GM19455 (cell line): ENCODE results near the gene EPHA8.

Experiments used
- ATAC-seq: cut with Tn5 transposase; IDR thresholded peaks from one replicate; pipeline ENCODE4 v1.9.1; 2021; ENCODE audit not compliant: unreplicated experiment

EPHA8 gene

DNA sequence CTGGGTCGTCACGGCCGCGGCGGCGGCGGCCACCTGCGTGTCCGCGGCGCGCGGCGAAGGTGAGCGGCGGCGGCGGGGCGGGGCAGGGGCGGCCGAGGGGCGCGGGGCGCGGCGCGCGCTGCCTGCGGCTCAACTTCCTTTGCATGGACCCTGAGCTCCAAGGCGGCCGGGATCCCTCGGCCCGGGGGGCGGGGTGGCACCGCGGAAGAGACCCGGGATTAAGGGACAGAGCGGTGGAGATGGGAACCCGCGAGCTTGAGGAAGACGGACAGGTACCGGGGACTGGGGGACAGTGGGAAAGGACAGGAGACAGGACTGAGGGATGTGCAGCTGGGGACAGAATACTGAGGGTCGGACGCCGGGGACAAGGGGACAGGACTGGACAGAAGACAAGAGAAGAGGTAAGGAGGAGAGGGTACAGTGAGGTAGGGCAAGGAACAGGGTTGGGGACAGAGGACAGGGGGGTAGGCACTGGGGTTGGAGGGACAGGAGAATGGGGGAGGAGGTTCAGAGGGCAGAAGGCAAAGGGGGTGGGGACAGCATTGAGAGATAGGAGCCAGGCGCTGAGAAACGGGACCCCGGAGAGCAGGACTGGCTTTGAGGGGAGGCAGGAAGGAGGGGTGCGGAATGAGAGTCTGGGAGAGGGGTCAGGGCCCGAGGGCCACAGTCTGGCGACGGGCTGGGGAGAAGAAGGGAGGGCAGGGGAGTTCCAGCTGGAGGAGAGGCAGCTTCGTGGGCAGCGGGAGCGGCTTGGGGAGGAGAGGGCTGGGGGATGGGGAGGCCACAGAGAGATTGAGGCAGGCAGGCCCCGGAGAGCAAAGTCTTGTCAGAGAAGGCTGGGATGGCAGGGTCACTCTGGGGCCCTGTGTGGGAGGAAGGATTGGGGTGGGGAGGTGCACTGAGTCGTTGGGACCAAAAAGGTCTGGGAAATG is 648 bp downstream of the EPHA8 start:
- no peak for ATAC-seq

DNA sequence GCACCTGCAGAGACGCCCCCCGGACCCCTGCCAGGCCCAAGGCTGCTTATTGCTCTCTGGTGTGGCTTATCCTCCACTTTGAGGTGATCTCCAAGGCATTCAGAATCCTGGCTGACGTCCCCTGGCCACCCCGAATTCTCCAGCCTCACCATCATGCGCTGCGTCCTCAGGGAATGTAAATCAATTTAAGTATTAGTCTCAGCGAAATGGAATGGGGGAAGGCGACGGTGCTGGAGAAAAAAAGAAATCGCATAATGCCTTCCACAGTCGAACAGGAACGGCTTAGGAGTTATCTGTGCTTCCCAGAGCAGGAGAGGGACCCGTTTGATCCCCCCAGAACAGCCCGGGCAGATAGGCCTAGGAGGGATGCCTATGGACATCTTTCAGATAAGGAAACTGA is 2.9 kb downstream of the EPHA8 start:
- no peak for ATAC-seq

- ATAC-seq: no peak
Measured at GRCh38 chr1:22567197-22567596, 3.9 kb downstream of the EPHA8 start.

DNA sequence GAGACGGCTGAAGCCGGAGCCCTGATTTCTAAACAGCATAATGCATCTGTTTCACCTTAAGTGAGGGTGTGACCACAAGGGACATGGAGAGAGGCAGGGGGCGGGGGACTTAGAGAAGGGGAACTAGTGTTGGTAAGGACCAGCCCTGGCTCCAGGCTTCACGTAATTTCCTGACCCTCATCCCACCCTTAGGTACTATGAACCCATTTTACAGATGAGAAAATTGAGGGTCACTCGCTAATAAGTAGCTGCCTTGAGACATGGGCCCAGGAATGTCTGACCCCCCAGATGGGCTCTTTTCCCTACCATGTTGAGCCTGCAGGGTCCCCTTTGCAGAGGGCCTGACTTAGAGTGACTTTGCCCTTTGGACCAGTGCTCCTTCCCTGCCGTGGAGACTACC is 4.7 kb downstream of the EPHA8 start:
- no peak for ATAC-seq

DNA sequence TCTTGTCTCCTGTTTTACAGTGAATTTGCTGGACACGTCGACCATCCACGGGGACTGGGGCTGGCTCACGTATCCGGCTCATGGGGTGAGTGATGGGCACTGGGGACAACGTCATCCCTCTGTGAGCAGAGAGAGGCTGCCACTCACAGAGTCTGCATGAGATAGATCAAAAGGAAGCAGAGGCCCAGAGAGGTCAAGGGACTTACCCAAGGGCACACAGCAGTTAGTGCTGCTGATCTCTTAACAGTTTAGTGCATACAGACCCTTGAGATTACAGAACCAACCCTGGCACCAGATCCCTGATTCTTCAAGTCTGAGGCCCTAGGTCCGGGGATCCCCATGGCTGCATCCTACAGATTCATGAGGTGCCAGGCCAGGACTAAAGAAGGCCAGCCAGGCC is 6.0 kb downstream of the EPHA8 start:
- ATAC-seq: no peak

- no peak for ATAC-seq
Measured at GRCh38 chr1:22570140-22570909, 7.0 kb downstream of the EPHA8 start.

GRCh38 chr1:22572818-22573217 is 9.5 kb downstream of the EPHA8 start:
- no peak for ATAC-seq

- no peak for ATAC-seq
Measured at GRCh38 chr1:22573237-22573636, 9.9 kb downstream of the EPHA8 start.

DNA sequence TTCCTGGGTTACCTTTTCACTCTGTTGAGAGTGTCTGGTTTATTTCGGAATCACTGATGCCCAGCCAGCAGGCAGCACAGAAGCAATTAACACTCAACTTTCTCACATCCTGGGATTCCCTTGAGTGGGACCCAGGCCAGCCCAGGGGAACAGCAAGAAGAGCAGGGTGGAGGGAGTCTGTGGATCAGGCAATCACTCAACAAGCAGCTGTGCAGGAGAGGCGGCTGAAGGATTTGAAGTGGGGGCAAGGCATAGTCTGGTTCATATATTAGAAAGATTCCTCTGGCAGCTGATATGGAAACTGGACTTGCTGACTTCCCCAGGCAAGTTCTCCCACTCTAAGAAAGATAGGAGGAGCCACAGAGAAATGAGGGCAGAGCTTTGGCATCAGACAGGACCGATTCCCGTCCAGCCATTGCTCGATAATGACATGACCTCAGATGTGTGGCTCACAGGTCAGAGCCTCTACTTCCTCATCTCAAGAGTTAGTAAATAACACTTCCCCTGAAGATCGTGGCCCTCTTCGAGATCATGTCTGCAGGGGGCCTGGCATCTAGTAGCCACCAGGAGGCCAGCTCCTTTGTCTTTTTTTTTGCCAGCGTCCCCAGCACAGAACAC is 12.4 kb downstream of the EPHA8 start:
- no peak for ATAC-seq

DNA sequence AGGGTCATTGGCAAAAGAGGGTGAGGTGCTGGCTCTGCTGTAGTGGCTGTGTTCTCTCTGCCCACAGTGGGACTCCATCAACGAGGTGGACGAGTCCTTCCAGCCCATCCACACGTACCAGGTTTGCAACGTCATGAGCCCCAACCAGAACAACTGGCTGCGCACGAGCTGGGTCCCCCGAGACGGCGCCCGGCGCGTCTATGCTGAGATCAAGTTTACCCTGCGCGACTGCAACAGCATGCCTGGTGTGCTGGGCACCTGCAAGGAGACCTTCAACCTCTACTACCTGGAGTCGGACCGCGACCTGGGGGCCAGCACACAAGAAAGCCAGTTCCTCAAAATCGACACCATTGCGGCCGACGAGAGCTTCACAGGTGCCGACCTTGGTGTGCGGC is 12.9 kb downstream of the EPHA8 start:
- ATAC-seq: no peak

GRCh38 chr1:22576617-22577016 is 13.3 kb downstream of the EPHA8 start:
- ATAC-seq: no peak

DNA sequence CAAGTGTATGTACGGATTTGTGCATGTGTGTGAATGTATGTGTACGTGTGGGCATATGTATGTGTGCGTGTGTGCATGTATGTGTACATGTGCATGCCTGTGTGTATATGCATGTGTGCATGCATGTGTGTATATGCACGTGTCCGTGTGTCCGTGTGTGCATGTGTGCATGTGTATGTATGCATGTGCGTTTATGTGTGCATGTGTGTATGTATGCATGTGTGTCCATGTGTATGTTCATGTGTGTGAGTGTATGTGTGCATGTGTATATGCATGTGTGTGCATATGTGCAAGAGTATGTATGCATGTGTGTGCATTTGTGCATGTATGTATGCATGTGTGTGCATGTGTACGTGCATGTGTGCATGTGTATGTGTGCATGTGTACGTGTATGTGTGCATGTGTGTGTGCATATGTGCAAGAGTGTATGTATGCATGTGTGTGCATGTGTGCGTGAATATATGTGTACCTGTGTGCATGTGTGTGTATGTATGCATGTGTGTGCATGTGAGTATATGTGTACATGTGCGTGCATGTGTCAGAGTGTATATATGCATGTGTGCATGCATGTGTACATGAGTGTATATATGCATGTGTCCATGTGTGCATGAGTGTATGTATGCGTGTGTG is 15.6 kb downstream of the EPHA8 start:
- no peak for ATAC-seq

GRCh38 chr1:22579541-22580155 is 16.4 kb downstream of the EPHA8 start:
- no peak for ATAC-seq

- no peak for ATAC-seq
Measured at GRCh38 chr1:22582661-22583635, 19.7 kb downstream of the EPHA8 start.

- ATAC-seq: no peak
Measured at GRCh38 chr1:22584001-22584562, 20.8 kb downstream of the EPHA8 start.

- no peak for ATAC-seq
Measured at GRCh38 chr1:22584970-22585369, 21.7 kb downstream of the EPHA8 start.

DNA sequence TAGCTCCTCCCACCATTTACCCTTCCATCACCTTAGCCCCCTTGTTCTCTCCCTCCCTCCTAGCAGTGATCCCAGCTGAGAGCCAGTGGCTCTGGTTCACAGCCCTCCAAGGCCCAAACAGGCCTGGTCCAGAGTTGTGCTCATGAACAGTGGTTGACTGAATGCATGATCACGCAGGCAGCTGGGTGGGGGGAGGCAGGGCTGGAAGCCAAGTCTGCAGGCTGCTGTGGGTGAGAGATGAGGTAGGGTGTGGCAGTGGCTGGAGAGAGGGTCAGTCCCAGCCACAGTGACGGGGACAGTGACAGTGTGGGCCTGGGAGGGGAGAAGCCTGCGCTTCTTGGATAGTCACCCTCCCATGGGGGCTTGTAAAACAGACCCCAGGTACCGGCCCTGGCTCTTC is 22.2 kb downstream of the EPHA8 start:
- ATAC-seq: no peak

GRCh38 chr1:22586356-22587130 is 23.3 kb downstream of the EPHA8 start:
- no peak for ATAC-seq

- ATAC-seq: no peak
Measured at GRCh38 chr1:22587247-22587646, 24.0 kb downstream of the EPHA8 start.
